ENCODE measurements around the gene TPST1.
"Not testable (repeated sequence)": the region's sequence is repeated elsewhere in the genome, so short reads cannot be mapped to it uniquely, and the experiment has no call there.

Gene TPST1

DNA sequence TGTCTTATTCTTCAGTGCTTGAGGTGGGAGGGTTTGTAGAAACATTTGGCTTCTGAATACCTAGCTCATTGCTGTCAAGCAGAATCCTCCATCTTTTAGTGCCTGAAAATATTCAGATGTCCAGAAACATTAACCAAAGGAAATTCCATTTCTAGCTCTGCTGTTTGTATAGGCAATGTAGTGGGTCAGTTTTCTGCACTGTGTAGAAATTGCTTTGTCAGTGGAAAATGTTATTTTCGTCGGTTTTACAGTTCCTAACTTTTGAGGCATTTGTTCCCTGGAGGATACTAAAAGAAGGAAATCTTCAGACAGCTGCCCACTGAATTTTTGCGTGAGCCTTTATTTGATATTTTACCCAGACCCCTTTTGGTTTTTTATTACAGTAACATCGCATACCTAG lies 143.4 kb downstream of the TPST1 start:
- Mint-ChIP-seq H3K36me3 (no peaks in the 10 kb centered on the region), H3K27ac (no peak overlapping the region), H3K4me3 (no peak overlapping the region), H3K9me3 (no peaks in the 10 kb centered on the region), H3K4me1 (peaks cover 8% of the 10 kb centered on the region), H3K27me3 (no peaks in the 10 kb centered on the region)
- ATAC-seq = no peak

DNA sequence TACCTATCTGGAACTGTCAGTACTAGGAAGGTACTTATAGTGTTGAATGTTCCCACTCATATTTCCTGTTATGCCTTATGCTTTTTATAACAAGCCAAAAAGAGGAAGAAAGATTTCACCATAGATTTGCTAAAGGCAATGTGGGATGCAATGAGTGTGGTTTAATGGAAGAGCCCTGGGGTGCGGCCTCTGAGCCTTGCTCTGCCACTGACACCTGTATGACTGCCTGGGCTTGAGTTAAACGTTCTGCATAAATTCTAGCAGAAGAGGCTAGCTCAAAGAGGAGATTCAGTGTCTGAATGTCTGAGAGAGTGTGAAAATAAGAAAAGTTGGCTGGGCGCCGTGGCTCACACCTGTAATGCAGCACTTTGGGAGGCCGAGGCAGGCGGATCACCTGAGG lies 143.8 kb downstream of the TPST1 start:
- Mint-ChIP-seq H3K36me3 (no peaks in the 10 kb centered on the region), H3K27ac (no peak overlapping the region), H3K4me1 (peaks cover 8% of the 10 kb centered on the region), H3K27me3 (no peaks in the 10 kb centered on the region), H3K9me3 (no peaks in the 10 kb centered on the region), H3K4me3 (no peak overlapping the region)
- ATAC-seq = no peak

DNA sequence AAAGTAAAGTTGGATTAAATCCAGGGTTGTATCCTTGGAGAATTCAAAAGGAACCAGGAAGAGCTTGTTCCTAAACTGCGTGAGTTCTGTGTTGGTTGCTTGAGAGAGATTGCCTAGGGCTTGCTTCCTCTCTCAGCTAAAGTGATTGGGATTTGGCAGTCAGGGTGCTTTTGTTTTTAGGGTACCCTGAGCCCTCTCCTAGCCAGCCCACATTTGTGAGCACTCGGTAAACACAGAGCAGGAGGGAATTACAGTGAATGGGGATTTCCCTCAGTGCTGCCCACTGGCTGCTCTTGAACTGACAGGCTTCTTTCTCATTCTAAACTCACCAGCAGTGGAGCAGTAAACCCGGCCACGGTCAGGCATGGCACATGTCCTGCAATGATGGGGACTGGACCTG lies 146.9 kb downstream of the TPST1 start:
- Mint-ChIP-seq H3K9me3 (no peaks in the 10 kb centered on the region), H3K27ac (no peak overlapping the region), H3K4me3 (no peak overlapping the region), H3K36me3 (no peaks in the 10 kb centered on the region), H3K4me1 (peaks cover 8% of the 10 kb centered on the region), H3K27me3 (no peaks in the 10 kb centered on the region)
- ATAC-seq = no peak

DNA sequence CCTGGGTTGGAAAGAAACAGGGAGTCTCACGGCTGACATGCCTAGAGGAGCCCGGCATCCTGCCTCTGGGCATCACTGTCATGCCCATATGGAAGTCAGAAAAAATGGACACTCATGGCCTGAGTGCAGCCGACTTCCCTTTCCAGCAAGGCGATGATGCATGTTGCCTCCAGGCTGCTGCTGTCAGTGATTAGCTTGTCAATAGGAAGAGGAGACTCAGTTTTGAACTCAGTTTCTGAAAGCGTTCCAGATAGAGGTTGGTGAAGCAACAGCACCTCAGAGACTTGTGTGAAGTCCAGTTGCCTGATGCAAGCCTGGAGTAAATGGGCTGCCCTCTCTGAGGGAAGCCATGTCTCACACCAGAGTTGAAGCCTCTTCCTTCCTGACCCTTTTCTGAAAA lies 148.4 kb downstream of the TPST1 start:
- H3K9me3 Mint-ChIP-seq = no peaks in the 10 kb centered on the region

DNA sequence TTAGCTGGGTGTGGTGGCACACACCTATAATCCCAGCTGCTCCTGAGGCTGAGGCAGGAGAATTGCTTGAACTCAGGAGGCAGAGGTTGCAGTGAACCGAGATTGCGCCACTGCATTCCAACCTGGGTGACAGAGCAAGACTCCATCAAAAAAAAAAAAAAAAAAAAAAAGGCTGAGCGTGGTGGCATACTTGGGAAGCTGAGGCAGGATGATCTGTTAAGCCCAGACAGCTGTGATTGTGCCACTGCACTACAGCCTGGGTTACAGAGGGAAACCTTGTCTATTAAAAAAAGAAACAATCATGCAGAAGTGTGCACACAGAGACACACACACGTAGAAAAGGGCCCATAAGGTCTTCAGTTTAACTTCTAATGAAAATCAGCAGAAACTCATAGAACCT lies 150.6 kb downstream of the TPST1 start:
- no peaks in the 10 kb centered on the region for H3K4me1 Mint-ChIP-seq
- H3K4me3 Mint-ChIP-seq = no peak overlapping the region
- H3K27ac Mint-ChIP-seq = no peak overlapping the region
- H3K9me3 Mint-ChIP-seq = no peaks in the 10 kb centered on the region
- no peaks in the 10 kb centered on the region for H3K27me3 Mint-ChIP-seq
- ATAC-seq = no peak
- no peaks in the 10 kb centered on the region for H3K36me3 Mint-ChIP-seq

More for the DNA sequence above, 148.4 kb downstream of the TPST1 start:
- Mint-ChIP-seq H3K27me3 (no peaks in the 10 kb centered on the region), H3K4me1 (peaks cover 7% of the 10 kb centered on the region), H3K36me3 (no peaks in the 10 kb centered on the region), H3K4me3 (no peak overlapping the region), H3K27ac (no peak overlapping the region)
- ATAC-seq = no peak

DNA sequence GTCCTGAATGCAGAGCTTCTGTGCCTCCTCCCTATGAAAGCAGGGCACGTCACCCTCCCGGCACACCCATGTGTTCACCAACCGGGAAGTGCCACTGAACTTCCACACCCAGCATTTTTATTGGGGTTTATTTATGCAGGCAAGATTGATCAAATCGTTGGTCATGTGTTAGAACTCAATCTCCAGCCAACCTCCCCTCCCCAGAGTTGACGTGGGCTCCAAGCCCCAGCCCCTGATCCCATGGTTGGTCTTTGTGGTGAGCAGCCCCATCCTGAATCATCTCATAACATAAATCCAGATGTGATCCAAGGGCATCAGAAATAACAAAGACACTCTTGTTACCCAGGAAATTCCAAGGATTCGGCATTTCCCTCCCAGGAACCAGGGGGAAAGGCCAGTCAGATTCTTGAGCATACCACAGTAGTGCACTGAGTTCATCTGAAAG lies 151.2 kb downstream of the TPST1 start:
- Mint-ChIP-seq H3K4me1 (no peaks in the 10 kb centered on the region), H3K9me3 (no peaks in the 10 kb centered on the region), H3K27ac (no peak overlapping the region), H3K36me3 (no peaks in the 10 kb centered on the region), H3K27me3 (no peaks in the 10 kb centered on the region), H3K4me3 (no peak overlapping the region)
- no peak for ATAC-seq

DNA sequence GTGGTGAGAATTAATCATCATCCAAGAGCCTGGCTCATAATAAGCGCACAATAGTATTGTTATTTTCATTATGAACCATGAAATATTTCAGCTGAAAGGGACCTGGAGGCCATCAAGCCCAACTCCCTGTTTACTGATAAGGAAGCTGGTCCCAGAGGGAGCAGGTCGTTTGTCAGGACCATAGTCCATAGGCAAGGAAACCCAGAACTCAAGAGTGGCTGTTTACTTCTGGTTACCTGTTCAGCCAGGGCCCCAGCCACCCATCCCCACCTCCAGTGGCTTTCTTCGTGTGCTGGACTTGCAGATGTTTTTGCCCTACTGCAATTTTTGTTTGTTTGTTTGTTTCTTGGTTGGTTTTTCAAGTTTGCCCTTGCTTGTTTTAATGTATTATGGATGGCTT lies 152.0 kb downstream of the TPST1 start:
- H3K4me3 Mint-ChIP-seq = no peak overlapping the region
- no peak overlapping the region for H3K27ac Mint-ChIP-seq
- no peak for ATAC-seq
- no peaks in the 10 kb centered on the region for H3K9me3 Mint-ChIP-seq
- H3K4me1 Mint-ChIP-seq = no peaks in the 10 kb centered on the region
- no peaks in the 10 kb centered on the region for H3K36me3 Mint-ChIP-seq
- no peaks in the 10 kb centered on the region for H3K27me3 Mint-ChIP-seq

DNA sequence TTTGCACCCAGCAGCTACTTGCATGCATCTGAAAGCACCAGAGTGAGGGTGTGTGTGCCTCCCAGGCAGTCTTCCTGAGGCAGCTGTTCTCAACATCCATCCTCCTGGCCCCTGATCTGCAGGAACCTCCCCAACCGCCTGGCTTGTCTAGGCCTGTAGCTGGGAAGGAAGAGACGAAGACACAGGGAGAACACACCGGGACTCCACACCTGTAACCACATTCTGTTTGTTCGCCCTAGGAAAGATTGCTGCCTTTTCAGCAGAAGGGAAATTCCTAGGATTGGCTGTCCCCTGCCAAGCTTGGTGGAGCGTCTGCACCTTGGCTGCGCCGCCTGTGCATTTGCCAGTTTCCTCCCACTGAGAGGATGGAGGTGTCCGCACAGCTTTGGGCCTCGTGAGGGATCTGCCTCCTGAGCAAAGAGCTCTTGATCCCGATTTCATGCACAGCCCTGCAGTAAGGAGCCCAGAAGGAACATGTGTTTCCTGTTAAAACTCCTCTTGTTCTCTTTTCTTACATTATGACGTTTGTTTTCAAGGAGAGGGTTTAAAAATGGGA lies 154.6 kb downstream of the TPST1 start:
- H3K4me1 Mint-ChIP-seq = no peaks in the 10 kb centered on the region
- peak; percentile 20 for ATAC-seq
- H3K27ac Mint-ChIP-seq = no peak overlapping the region
- no peaks in the 10 kb centered on the region for H3K9me3 Mint-ChIP-seq
- no peaks in the 10 kb centered on the region for H3K36me3 Mint-ChIP-seq
- H3K4me3 Mint-ChIP-seq = no peak overlapping the region
- no peaks in the 10 kb centered on the region for H3K27me3 Mint-ChIP-seq

DNA sequence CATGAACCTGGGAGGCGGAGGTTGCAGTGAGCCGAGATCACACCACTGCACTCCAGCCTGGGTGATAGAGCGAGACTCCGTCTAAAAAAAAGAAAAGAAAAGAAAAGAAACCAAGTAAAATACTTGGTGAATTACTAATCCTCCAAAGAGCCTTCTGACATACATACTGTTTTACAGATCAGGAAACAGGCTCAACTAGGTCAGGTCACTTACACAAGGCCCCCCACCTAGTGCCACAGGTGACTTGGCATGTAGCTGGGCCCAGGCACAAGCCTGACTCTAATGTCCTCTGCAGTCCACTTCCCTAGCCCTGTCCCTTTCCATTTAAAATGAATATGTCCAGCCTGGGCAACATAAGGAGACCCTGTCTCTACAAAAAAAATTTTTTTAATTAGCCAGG lies 157.0 kb downstream of the TPST1 start:
- Mint-ChIP-seq H3K4me3 (no peak overlapping the region), H3K9me3 (no peaks in the 10 kb centered on the region), H3K4me1 (no peaks in the 10 kb centered on the region), H3K36me3 (no peaks in the 10 kb centered on the region), H3K27me3 (no peaks in the 10 kb centered on the region), H3K27ac (no peak overlapping the region)
- ATAC-seq = no peak

DNA sequence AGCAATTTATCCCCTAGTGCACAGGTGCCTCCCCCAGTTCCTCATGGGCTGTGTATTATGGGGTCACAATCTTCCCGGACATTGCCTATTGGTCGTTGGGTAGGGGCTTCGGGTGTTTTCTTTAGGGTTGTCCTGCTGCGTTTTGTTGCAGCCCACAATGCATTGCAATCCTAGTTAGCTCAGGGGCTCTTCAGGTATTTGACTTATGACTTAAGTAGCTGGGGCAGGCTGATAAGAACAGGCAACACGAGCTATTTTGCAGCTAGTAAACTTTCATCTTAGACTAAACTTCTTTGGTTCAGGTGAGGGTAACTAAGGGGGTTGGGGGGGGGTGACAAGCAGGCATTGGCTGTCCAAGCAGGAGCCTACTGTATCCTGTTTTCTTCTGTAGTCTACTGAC lies 158.5 kb downstream of the TPST1 start:
- no peaks in the 10 kb centered on the region for H3K4me1 Mint-ChIP-seq
- no peak for ATAC-seq
- H3K9me3 Mint-ChIP-seq = no peaks in the 10 kb centered on the region
- no peaks in the 10 kb centered on the region for H3K36me3 Mint-ChIP-seq
- H3K4me3 Mint-ChIP-seq = no peak overlapping the region
- H3K27ac Mint-ChIP-seq = no peak overlapping the region
- H3K27me3 Mint-ChIP-seq = no peaks in the 10 kb centered on the region

DNA sequence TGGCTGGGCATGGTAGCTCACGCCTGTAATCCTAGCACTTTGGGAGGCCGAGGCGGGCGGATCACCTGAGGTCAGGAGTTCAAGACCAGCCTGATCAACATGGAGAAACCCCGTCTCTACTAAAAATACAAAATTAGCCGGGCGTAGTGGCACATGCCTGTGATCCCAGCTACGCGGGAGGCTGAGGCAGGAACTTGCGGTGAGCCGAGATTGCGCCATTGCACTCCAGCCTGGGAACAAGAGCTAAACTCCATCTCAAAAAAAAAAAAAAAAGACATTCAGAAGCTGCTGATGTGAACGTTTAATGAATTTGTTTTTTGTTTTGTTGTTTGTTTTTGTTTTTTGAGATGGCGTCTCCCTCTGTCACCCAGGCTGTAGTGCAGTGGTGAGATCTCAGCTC lies 159.9 kb downstream of the TPST1 start:
- not testable (repeated sequence) for ATAC-seq, H3K36me3 Mint-ChIP-seq, H3K4me1 Mint-ChIP-seq, H3K27me3 Mint-ChIP-seq, H3K27ac Mint-ChIP-seq, H3K4me3 Mint-ChIP-seq, H3K9me3 Mint-ChIP-seq

DNA sequence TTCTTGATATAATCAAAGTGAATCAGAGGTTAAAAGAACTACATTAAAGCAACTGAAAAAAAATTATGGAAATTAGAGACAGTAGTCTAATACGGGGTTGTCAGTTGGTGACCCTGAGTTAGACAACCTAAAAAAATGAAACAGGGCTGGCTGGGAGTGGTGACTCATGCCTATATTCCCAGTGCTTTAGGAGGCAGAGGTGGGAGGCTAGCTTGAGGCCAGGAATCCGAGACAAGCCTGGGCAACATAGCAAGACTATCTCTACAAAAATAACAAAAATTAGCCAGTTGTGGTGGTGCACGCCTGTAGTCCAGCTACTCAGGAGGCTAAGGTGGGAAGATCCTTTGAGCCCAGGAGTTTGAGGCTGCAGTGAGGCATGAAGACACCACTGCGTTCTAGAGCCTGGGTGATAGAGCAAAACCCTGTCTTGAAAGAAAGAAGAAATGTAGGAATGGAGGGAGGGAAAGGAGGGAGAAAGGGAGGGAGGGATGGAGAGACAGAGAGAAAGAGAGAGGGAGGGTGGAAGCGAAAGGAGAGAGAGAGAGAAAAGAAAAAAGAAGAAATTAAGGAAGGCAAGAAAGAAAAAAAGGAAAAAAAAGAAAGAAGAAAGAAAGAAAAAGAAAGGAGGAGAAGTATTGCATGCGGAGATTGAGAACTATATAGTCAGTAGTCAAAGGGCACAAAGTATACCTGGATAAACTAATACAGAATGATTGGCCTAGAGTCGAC lies 166.1 kb downstream of the TPST1 start:
- Mint-ChIP-seq H3K27me3 (no peaks in the 10 kb centered on the region), H3K27ac (no peak overlapping the region), H3K36me3 (peaks cover 8% of the 10 kb centered on the region), H3K9me3 (no peaks in the 10 kb centered on the region), H3K4me1 (peaks cover 6% of the 10 kb centered on the region), H3K4me3 (no peak overlapping the region)
- ATAC-seq = no peak

DNA sequence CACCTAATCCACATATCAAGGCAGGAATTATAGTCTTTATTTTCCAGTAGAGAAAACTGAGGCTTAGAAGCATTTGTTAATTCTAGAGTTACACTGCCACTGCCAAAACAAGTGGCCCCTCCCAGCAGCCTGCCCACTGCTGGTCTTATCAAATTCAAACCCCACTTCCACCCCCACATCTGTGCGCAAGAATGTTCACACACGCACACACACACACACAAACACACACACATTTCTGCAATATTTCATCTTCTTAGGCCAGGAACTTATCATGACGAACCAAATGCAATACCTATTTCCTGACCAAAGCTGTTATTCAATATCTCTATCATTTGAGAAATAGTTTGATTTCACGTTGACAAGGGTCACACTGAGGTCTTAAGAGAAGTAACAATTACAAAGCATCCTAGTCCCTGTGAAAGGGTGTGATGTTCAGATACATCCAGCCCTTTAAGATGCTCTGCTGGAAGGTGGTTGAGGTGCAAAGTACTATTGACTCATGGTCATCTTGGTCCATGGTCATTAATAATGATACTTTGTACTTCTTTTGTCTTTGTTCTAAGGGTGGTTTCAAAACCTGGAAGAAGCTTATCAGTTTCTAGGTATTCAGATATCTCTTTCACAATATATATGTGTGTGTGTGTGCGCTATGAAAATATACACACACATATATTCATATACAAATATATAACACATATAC lies 169.2 kb downstream of the TPST1 start:
- not testable (repeated sequence) for H3K4me1 Mint-ChIP-seq, H3K27ac Mint-ChIP-seq, ATAC-seq

DNA sequence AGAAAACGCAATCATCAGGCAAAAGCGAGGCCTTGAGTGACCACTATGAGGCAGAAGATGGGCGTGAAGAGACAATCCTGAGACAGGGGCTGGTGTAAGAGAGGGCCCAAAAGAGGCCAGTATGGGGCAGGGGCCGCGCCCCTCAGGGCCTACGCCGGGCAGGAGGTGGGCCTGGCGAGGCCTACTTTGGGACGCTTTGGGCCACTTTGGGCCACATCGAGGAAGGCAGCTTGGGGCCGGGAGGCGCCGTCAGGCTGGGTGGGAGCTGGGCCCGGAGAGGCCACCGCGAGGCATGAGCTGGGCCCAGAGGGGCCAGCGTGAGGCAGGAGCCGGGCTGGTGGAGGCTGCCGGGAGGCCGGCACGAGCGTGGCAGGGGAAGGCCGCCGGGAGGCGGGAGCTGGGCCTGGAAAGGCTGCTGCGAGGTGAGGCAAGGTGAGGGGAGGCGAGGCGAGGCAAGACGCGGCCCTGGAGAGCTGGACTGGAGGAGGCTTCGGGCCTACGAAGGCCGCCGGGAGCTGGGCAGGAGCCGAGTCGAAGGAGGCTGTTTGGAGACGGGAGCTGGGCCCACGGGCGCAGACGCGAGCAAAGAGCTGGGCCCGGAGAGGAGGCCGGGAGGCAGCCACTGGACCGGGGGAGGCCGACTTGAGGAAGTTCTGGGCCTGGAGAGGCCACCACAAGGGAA lies 171.3 kb downstream of the TPST1 start:
- Mint-ChIP-seq H3K9me3 (peaks cover 6% of the 10 kb centered on the region), H3K4me3 (no peak overlapping the region), H3K27me3 (no peaks in the 10 kb centered on the region), H3K36me3 (peaks cover 41% of the 10 kb centered on the region), H3K4me1 (peaks cover 6% of the 10 kb centered on the region), H3K27ac (no peak overlapping the region)
- peak; percentile 27 for ATAC-seq

More for the DNA sequence above, 169.2 kb downstream of the TPST1 start:
- H3K36me3 Mint-ChIP-seq = peaks cover 30% of the 10 kb centered on the region
- not testable (repeated sequence) for H3K27me3 Mint-ChIP-seq, H3K9me3 Mint-ChIP-seq, H3K4me3 Mint-ChIP-seq

DNA sequence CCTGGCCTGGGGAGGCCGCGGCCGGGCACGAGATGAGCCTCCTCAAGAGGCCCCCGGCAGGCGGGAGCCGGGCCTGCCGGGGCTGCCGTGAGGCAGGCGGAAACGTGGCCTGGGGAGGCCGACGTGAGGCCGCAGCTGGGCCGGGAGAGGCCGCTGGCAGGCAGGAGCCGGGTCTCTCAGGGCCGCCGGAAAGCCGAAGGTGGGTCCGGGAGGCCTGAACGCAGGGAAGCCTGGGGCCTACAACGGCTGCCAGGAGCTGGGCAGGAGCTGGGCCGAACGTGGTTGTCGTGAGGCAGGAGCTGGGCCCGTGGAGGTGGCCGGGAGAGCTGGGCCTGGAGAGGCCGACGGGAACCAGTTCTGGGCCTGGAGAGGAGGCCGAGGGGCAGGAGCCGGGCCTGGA lies 171.9 kb downstream of the TPST1 start:
- H3K9me3 Mint-ChIP-seq = peaks cover 6% of the 10 kb centered on the region
- peak; percentile 12 for ATAC-seq
- H3K27me3 Mint-ChIP-seq = no peaks in the 10 kb centered on the region
- no peak overlapping the region for H3K27ac Mint-ChIP-seq
- H3K36me3 Mint-ChIP-seq = peaks cover 41% of the 10 kb centered on the region
- no peak overlapping the region for H3K4me3 Mint-ChIP-seq
- peaks cover 6% of the 10 kb centered on the region for H3K4me1 Mint-ChIP-seq

Data from stimulated activated memory B cell treated with anti-CD40 and anti-IgM and Interleukin-4, amounts not matched to agents 10 μg/mL and 1 μg/mL and 100 μg/mL, for 72 hours (primary cell).